Natural killer cell (primary cell): ENCODE data around the gene GTF2I. TPM values are rescaled to one million over a fixed set of nuclear protein-coding genes. Genes with fewer than 3 reads are reported as not detected.
A peak's percentile ranks its signal among the peaks of the same experiment; 100 is the strongest.
"Not testable (repeated sequence)": the region's sequence is repeated elsewhere in the genome, so short reads cannot be mapped to it uniquely, and the experiment has no call there.

Experiments
- ATAC-seq, 3 donors: fragments of 150-1000 bp in 2 of 3; fragments of 200-7000 bp in 1 of 3; cut with Tn5 transposase; 1 replicate in 1 of 3; 2 replicates in 2 of 3; pipeline ENCODE4 v1.10.0; 2021; ENCODE audit warnings: mild to moderate bottlenecking in 2 of 3, moderate library complexity in 2 of 3
- DNase-seq, 2 donors: peaks; one replicate each; pipeline versions ENCODE4 v3.0.0 to v3.0.0-alpha.2; 2013 to 2021; ENCODE audit warnings: mixed read lengths in 1 of 2
- H3K27ac ChIP-seq: one replicate; pipeline ENCODE4 v1.5.1; 2013; ENCODE audit warnings: mild to moderate bottlenecking, low read length
- H3K27me3 ChIP-seq: one replicate; pipeline ENCODE4 v1.6.1; 2013; ENCODE audit warnings: low read length; ENCODE audit not compliant: control insufficient read depth, insufficient read depth
- H3K36me3 ChIP-seq: one replicate; pipeline ENCODE4 v1.6.1; 2013; ENCODE audit warnings: low read length; ENCODE audit not compliant: control insufficient read depth, insufficient read depth
- H3K4me1 ChIP-seq: one replicate; pipeline ENCODE4 v1.6.1; 2013; ENCODE audit warnings: low read length; ENCODE audit not compliant: control insufficient read depth, insufficient read depth
- H3K4me3 ChIP-seq: one replicate; pipeline ENCODE4 v1.5.1; 2013; ENCODE audit warnings: low read length
- H3K9me3 ChIP-seq: one replicate; pipeline ENCODE4 v1.6.1; 2013; ENCODE audit warnings: low read length; ENCODE audit not compliant: control insufficient read depth, insufficient read depth
- H3K27ac Mint-ChIP-seq, 2 donors: one replicate each; pipeline ENCODE4 v1.8.0; 2022; ENCODE audit warnings: mild to moderate bottlenecking in 2 of 2, mixed read lengths in 2 of 2, moderate library complexity in 1 of 2
- H3K27me3 Mint-ChIP-seq, 2 donors: one replicate each; pipeline ENCODE4 v1.8.0; 2022; ENCODE audit warnings: low read depth in 2 of 2, mixed read lengths in 2 of 2
- H3K36me3 Mint-ChIP-seq: one replicate; pipeline ENCODE4 v1.8.0; 2022; ENCODE audit warnings: mixed read lengths
- H3K4me1 Mint-ChIP-seq, 2 donors: one replicate each; pipeline ENCODE4 v1.8.0; 2022; ENCODE audit warnings: mixed read lengths in 2 of 2
- H3K4me3 Mint-ChIP-seq: one replicate; pipeline ENCODE4 v1.8.0; 2022; ENCODE audit warnings: mild to moderate bottlenecking, moderate library complexity, mixed read lengths
- H3K9me3 Mint-ChIP-seq, 2 donors: one replicate each; pipeline ENCODE4 v1.8.0; 2022; ENCODE audit warnings: mixed read lengths in 2 of 2
- CTCF ChIP-seq: fragments of 200-600 bp; IDR thresholded peaks from one replicate; pipeline ENCODE4 v1.8.0; 2022; ENCODE audit warnings: antibody characterized with exemption
- WGBS: methylation state at CpG from one replicate; pipeline ENCODE4 v1.1.7; 2013; ENCODE audit warnings: missing lambda C conversion rate; ENCODE audit not compliant: insufficient coverage; 5-methylcytosine and 5-hydroxymethylcytosine counted together
- intact Hi-C: fragments of 100-400 bp; cut with micrococcal nuclease; formaldehyde crosslinking; loops from one replicate; pipeline ENCODE4 v1.14.2; 2022
- total RNA-seq, 4 donors: library from RNA; stranded (reverse); fragments of 120-200 nt in 1 of 4; gene quantifications; one replicate each; pipeline versions ENCODE4 v1.2.3 to v1.2.4, GENCODE V29; 2013 to 2022

Gene GTF2I
- total RNA-seq, 3 donors from 2014 or later (not counting 1 experiment from before 2014, with no cell fraction given) = 153 to 222 (median 188) TPM

GRCh38 chr7:74633451-74633921 lies 24.0 kb upstream of the GTF2I start:
- Histone ChIP-seq H3K4me1 (no peaks in the 10 kb centered on the region), H3K36me3 (no peaks in the 10 kb centered on the region), H3K27me3 (no peaks in the 10 kb centered on the region), H3K27ac (no peak overlapping the region), H3K4me3 (no peak overlapping the region), H3K9me3 (no peaks in the 10 kb centered on the region)
- intact Hi-C loops = no loop called here
- WGBS = 77% methylated on average over 9 of the region's 9 CpGs
- no peak for ATAC-seq
- no peaks in the 10 kb centered on the region for H3K9me3 Mint-ChIP-seq
- no peak for TF ChIP-seq CTCF
- no peak overlapping the region for H3K27ac Mint-ChIP-seq
- no peak for DNase-seq
- no peak overlapping the region for H3K4me3 Mint-ChIP-seq
- H3K4me1 Mint-ChIP-seq = no peaks in the 10 kb centered on the region
- H3K36me3 Mint-ChIP-seq = no peaks in the 10 kb centered on the region
- H3K27me3 Mint-ChIP-seq = no peaks in the 10 kb centered on the region

- H3K9me3 Mint-ChIP-seq = no peaks in the 10 kb centered on the region
- H3K36me3 ChIP-seq = no peaks in the 10 kb centered on the region
- no peak overlapping the region for H3K4me3 ChIP-seq
- WGBS = 97% methylated on average over 7 of the region's 7 CpGs
- no peak overlapping the region for H3K27ac ChIP-seq
- DNase-seq = no peak
- peaks cover 0 to 2% of the 10 kb centered on the region in 2 donors for H3K27me3 Mint-ChIP-seq
- no peak overlapping the region for H3K27ac Mint-ChIP-seq
- no peak for ATAC-seq
- H3K27me3 ChIP-seq = no peaks in the 10 kb centered on the region
- H3K9me3 ChIP-seq = no peaks in the 10 kb centered on the region
- H3K36me3 Mint-ChIP-seq = no peaks in the 10 kb centered on the region
- TF ChIP-seq CTCF = no peak
- H3K4me1 ChIP-seq = no peaks in the 10 kb centered on the region
- H3K4me3 Mint-ChIP-seq = no peak overlapping the region
- no peaks in the 10 kb centered on the region for H3K4me1 Mint-ChIP-seq
- intact Hi-C loops = no loop called here
These were observed 19.8 kb upstream of the GTF2I start for GRCh38 chr7:74637745-74638144.

- ATAC-seq = peak; percentile 94 to 99 (median 98)
- Histone ChIP-seq H3K27ac (peak overlapping the region; percentile 82), H3K4me3 (peak overlapping the region; percentile 34)
- H3K4me1 ChIP-seq, intact Hi-C loops, H3K9me3 Mint-ChIP-seq, H3K9me3 ChIP-seq, H3K27me3 ChIP-seq, H3K36me3 ChIP-seq, H3K36me3 Mint-ChIP-seq, H3K27me3 Mint-ChIP-seq: not testable (repeated sequence)
- H3K4me1 Mint-ChIP-seq = peaks cover 13 to 14% of the 10 kb centered on the region in 2 donors
- 0% methylated on average over 8 of the region's 11 CpGs for WGBS
- peak overlapping the region; percentile 86 to 95 for H3K27ac Mint-ChIP-seq
- peak; percentile 64 to 82 for DNase-seq
- peak overlapping the region; percentile 86 for H3K4me3 Mint-ChIP-seq
These were observed 7.5 kb upstream of the GTF2I start for GRCh38 chr7:74650055-74650454.

- H3K4me1 ChIP-seq, H3K36me3 ChIP-seq, H3K9me3 ChIP-seq, intact Hi-C loops, H3K9me3 Mint-ChIP-seq, H3K27me3 Mint-ChIP-seq, H3K36me3 Mint-ChIP-seq, H3K27me3 ChIP-seq: not testable (repeated sequence)
- peak overlapping the region; percentile 86 for H3K4me3 Mint-ChIP-seq
- H3K4me1 Mint-ChIP-seq = peaks cover 13 to 14% of the 10 kb centered on the region in 2 donors
- H3K4me3 ChIP-seq = peak overlapping the region; percentile 34
- WGBS = 48% methylated on average over 5 of the region's 9 CpGs
- DNase-seq (peak in 1 of 2 donors; percentile 36), ATAC-seq (peak; percentile 47 to 55 (median 49))
- peak overlapping the region; percentile 86 to 95 for H3K27ac Mint-ChIP-seq
- H3K27ac ChIP-seq = peak overlapping the region; percentile 82
These were observed 6.9 kb upstream of the GTF2I start for GRCh38 chr7:74650493-74651132.

GRCh38 chr7:74651133-74651504 lies 6.4 kb upstream of the GTF2I start:
- ATAC-seq, H3K36me3 ChIP-seq, H3K27me3 ChIP-seq, H3K9me3 Mint-ChIP-seq, H3K4me3 ChIP-seq, DNase-seq, H3K4me3 Mint-ChIP-seq, H3K27ac ChIP-seq, H3K36me3 Mint-ChIP-seq, intact Hi-C loops, H3K27me3 Mint-ChIP-seq, H3K9me3 ChIP-seq: not testable (repeated sequence)
- Mint-ChIP-seq H3K4me1 (peaks cover 18% of the 10 kb centered on the region in 2 donors), H3K27ac (peak overlapping the region in 1 of 2 donors; percentile 95)
- WGBS = 95% methylated on average over 11 of the region's 12 CpGs
- peaks cover 11% of the 10 kb centered on the region for H3K4me1 ChIP-seq
